Measurements from ENCODE around the gene NEXMIF. TPM values are rescaled to one million over a fixed set of nuclear protein-coding genes. Genes with fewer than 3 reads are reported as not detected.

The NEXMIF gene
- total and polyA plus RNA-seq, 2 of the 8 experiments (the other 6 are each of a cell fraction or from before 2014, with no cell fraction given): 0.18 to 0.73 TPM

GRCh38 chrX:74736450-74736849 is 188.8 kb downstream of the NEXMIF start:
- Histone ChIP-seq H3K27me3 (replicated peaks in 1 of 4; ENCODE audit: control insufficient read depth in 3 of 4, extremely low read depth in 1 of 4, insufficient read depth in 3 of 4, low read length in 3 of 4) (no peaks in the 10 kb centered on the region), H3K9ac (replicated peaks in 1 of 4; ENCODE audit: extremely low read depth in 1 of 4, low read depth in 3 of 4, low read length in 3 of 4) (no peak overlapping the region), H2BK12ac (ENCODE audit: low read depth, low read length) (no peak overlapping the region), H2BK20ac (ENCODE audit: low read length) (no peak overlapping the region), H2BK5ac (ENCODE audit: low read depth, low read length) (no peak overlapping the region), H3K79me2 (ENCODE audit: control insufficient read depth in 1 of 2, insufficient read depth in 2 of 2, low read length in 2 of 2) (no peaks in the 10 kb centered on the region), H4K8ac (ENCODE audit: extremely low read depth, insufficient read depth, low read length) (no peak overlapping the region), H3K4me2 (ENCODE audit: insufficient read depth in 1 of 2, low read depth in 2 of 2, low read length in 2 of 2) (no peak overlapping the region), H3K27ac (ENCODE audit: low read depth, low read length) (no peak overlapping the region), H2AK5ac (ENCODE audit: low read depth, low read length) (no peak overlapping the region), H3K56ac (replicated peaks; ENCODE audit: insufficient read length, low read depth, low read length) (no peak overlapping the region), H3K4me1 (replicated peaks in 1 of 4; ENCODE audit: control insufficient read depth in 3 of 4, insufficient read depth in 4 of 4, low read length in 3 of 4) (no peaks in the 10 kb centered on the region), H3K23ac (ENCODE audit: insufficient read length) (no peak overlapping the region), H4K5ac (ENCODE audit: insufficient read length, low read depth, low read length) (no peak overlapping the region), H3K23me2 (ENCODE audit: low read depth, low read length) (no peaks in the 10 kb centered on the region), H3K4ac (replicated peaks; ENCODE audit: insufficient read length, low read depth, low read length) (no peak overlapping the region), H3K14ac (ENCODE audit: insufficient read length) (no peak overlapping the region), H3K36me3 (ENCODE audit: control insufficient read depth in 2 of 4, insufficient read depth in 4 of 4, low read length in 3 of 4) (no peaks in the 10 kb centered on the region), H4K20me1 (replicated peaks in 1 of 2; ENCODE audit: control insufficient read depth in 1 of 2, insufficient read depth in 2 of 2, low read length in 2 of 2) (no peaks in the 10 kb centered on the region), H2BK15ac (ENCODE audit: low read length) (no peak overlapping the region), H2AFZ (ENCODE audit: low read length) (no peak overlapping the region), H3K79me1 (ENCODE audit: low read depth, low read length) (no peaks in the 10 kb centered on the region), H4K91ac (replicated peaks; ENCODE audit: insufficient read length, low read length) (no peak overlapping the region), H3K4me3 (ENCODE audit: extremely low read depth in 1 of 4, insufficient read depth in 2 of 4, low read depth in 3 of 4, low read length in 4 of 4) (no peak overlapping the region), H2BK120ac (replicated peaks; ENCODE audit: low read depth, low read length) (no peak overlapping the region), H3K18ac (ENCODE audit: extremely low read depth, low read length) (no peak overlapping the region), H3K9me3 (ENCODE audit: insufficient read depth in 2 of 2, low read depth in 1 of 2, low read length in 1 of 2) (no peaks in the 10 kb centered on the region)
- DNase-seq (ENCODE audit: low read depth in 1 of 2, low spot score in 2 of 2) (no peak), FAIRE-seq (no peak)
- TF ChIP-seq SP4 (IDR thresholded peaks at IDR 0.05; ENCODE audit: low read length) (no peak), CTCF (IDR thresholded peaks at IDR 0.05; ENCODE audit: control extremely low read depth in 1 of 3, insufficient read depth in 1 of 3, low read depth in 1 of 3, low read length in 3 of 3) (no peak), GTF2F1 (IDR thresholded peaks at IDR 0.05; ENCODE audit: borderline replicate concordance, low read depth, low read length) (no peak), EZH2 (IDR thresholded peaks at IDR 0.05; ENCODE audit: low read depth, low read length, severe bottlenecking) (no peak), SP1 (IDR thresholded peaks at IDR 0.05; ENCODE audit: low read depth, low read length) (no peak), NRF1 (IDR thresholded peaks at IDR 0.05; ENCODE audit: low read depth, low read length) (no peak), SIX5 (IDR thresholded peaks at IDR 0.05; ENCODE audit: low read depth, low read length) (no peak)
- CTCF ChIA-PET (ENCODE audit: partially characterized antibody): no interaction called here
- POLR2A ChIA-PET (ENCODE audit: partially characterized antibody): no interaction called here
- 89% methylated on average over 3 of the region's 3 CpGs; no CpG with 5 or more reads in 1 of the 2 experiments for WGBS, 2 experiments (ENCODE audit: extremely low coverage in 1 of 2, insufficient coverage in 1 of 2, insufficient read length in 1 of 2, insufficient replicate concordance in 2 of 2, low coverage in 1 of 2, low lambda C conversion rate in 2 of 2, missing lambda C conversion rate in 1 of 2)
